Stimulated activated naive CD4-positive, alpha-beta T cell (primary cell): ENCODE measurements around the gene GARS1.

Experiments
- DNase-seq, 6 experiments: peaks; one replicate each; lab custom pipeline; 2025; lab: John Stamatoyannopoulos, UW

Gene GARS1

GRCh38 chr7:30681815-30682211, 87.1 kb downstream of the GARS1 start:
- DNase-seq, result peak in 2 of 6 experiments; percentile 5 to 8

- peak in 4 of 6 experiments; percentile 6 to 61 (median 24) for DNase-seq
Measured at GRCh38 chr7:30682212-30683083, 87.8 kb downstream of the GARS1 start, which contains the start of gene CRHR2. TSS of gene CRHR2 (minus strand) at chr7:30682456. CDS start at chr7:30682280, 176 bp downstream.

- DNase-seq, result no peak
Measured at GRCh38 chr7:30683306-30683705, 88.6 kb downstream of the GARS1 start.
